ACHN (cell line): ENCODE results near the gene NT5C2.
"Not testable (repeated sequence)": the region's sequence is repeated elsewhere in the genome, so short reads cannot be mapped to it uniquely, and the experiment has no call there.

ENCODE experiments used
- DNase-seq: peaks from one replicate; pipeline ENCODE4 v3.0.0-alpha.2; 2015
- in situ Hi-C: cut with HindIII; loops from 2 replicates; pipeline ENCODE4 v1.10.0; 2017; ENCODE audit warnings: low sequenced_read_pairs, low pct_ligation_motif_present, low pct_unique_long_range_greater_than_20kb

The NT5C2 gene

GRCh38 chr10:103204353-103205255 lies 11.5 kb upstream of the NT5C2 start:
- no peak for DNase-seq
- in situ Hi-C loops, result no loop called here

- DNase-seq, result no peak
- in situ Hi-C loops, result no loop called here
Observed at GRCh38 chr10:103203466-103203865, 10.4 kb upstream of the NT5C2 start.

GRCh38 chr10:103202319-103202718 lies 9.2 kb upstream of the NT5C2 start:
- no peak for DNase-seq
- in situ Hi-C loops, result no loop called here

- no peak for DNase-seq
- in situ Hi-C loops, result no loop called here
Observed at GRCh38 chr10:103199488-103199887, 6.4 kb upstream of the NT5C2 start.

- in situ Hi-C loops, result no loop called here
- no peak for DNase-seq
Observed at GRCh38 chr10:103198648-103199047, 5.6 kb upstream of the NT5C2 start.

- in situ Hi-C loops, result no loop called here
- DNase-seq, result no peak
Observed at GRCh38 chr10:103197903-103198302, 4.8 kb upstream of the NT5C2 start.

- peak; percentile 69 for DNase-seq
- in situ Hi-C loops, result no loop called here
Observed at GRCh38 chr10:103197174-103197573, 4.1 kb upstream of the NT5C2 start.

GRCh38 chr10:103196516-103196915 lies 3.4 kb upstream of the NT5C2 start:
- in situ Hi-C loops, result no loop called here
- no peak for DNase-seq

- DNase-seq, result peak; percentile 75
- in situ Hi-C loops, result no loop called here
Observed at GRCh38 chr10:103193820-103194529, 903 bp upstream of the NT5C2 start.

GRCh38 chr10:103192451-103193106 lies 493 bp downstream of the NT5C2 start:
- DNase-seq, result peak; percentile 82
- in situ Hi-C loops, result no loop called here

GRCh38 chr10:103192089-103192450 lies 1.0 kb downstream of the NT5C2 start:
- peak; percentile 14 for DNase-seq
- in situ Hi-C loops, result no loop called here

GRCh38 chr10:103191198-103191597 lies 1.9 kb downstream of the NT5C2 start:
- in situ Hi-C loops, DNase-seq: not testable (repeated sequence)

- in situ Hi-C loops, result no loop called here
- no peak for DNase-seq
Observed at GRCh38 chr10:103188853-103189252, 4.2 kb downstream of the NT5C2 start.

GRCh38 chr10:103186128-103186527 lies 6.9 kb downstream of the NT5C2 start:
- no peak for DNase-seq
- in situ Hi-C loops, result no loop called here

- in situ Hi-C loops, result no loop called here
Observed at GRCh38 chr10:103184615-103185014, 8.5 kb downstream of the NT5C2 start.

GRCh38 chr10:103183991-103184451 lies 9.1 kb downstream of the NT5C2 start:
- in situ Hi-C loops, DNase-seq: not testable (repeated sequence)

More at GRCh38 chr10:103184615-103185014, 8.5 kb downstream of the NT5C2 start:
- DNase-seq, result no peak

- DNase-seq, result no peak
- in situ Hi-C loops, result no loop called here
Observed at GRCh38 chr10:103181244-103181643, 11.8 kb downstream of the NT5C2 start.

GRCh38 chr10:103180491-103180890 lies 12.6 kb downstream of the NT5C2 start:
- no peak for DNase-seq
- in situ Hi-C loops, result no loop called here

GRCh38 chr10:103177123-103177522 lies 15.9 kb downstream of the NT5C2 start:
- DNase-seq, result no peak
- in situ Hi-C loops, result no loop called here
